ENCODE data around the gene APOD.

The APOD gene

DNA sequence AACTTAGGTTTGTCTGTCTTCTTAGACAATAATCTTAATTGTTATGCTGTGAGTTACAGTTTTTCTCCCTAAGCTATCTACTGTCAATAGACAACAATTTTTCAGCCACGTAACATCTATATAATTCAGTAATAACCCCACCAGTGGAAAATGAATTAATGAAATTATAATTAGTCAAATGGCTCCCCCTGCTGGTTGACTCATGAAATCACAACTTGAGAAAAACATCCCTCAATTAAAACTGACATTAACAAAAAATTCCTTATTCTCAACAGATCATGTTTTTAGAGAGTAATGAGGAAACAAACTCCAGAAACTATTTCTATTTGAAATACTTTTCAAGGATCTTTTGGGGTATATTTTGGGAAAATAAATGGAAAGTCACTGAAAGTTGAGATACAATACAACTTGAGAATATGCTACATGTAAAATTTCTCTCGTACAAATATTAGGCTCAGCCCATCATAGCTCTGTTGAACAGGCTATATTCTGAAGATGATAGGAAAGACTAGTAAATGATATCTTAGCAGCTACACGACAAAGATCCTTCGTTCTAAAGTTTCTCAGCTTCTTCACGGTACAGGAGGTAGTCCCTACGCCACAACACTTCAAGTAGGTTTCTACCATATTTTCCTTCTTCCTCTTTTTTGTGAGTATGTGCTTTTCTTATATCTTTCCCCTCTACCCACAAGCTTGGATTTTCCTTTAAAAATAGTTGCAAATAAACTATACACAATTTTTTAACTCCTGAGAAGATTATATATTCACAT lies 61.3 kb downstream of the APOD start:
- no peak for DNase-seq

Measured in islet precursor cell (in vitro differentiated cells).